ENCODE data around the gene THAP6.
A peak's percentile ranks its signal among the peaks of the same experiment; 100 is the strongest.
"Not testable (repeated sequence)": the region's sequence is repeated elsewhere in the genome, so short reads cannot be mapped to it uniquely, and the experiment has no call there.

Gene THAP6

GRCh38 chr4:75505630-75506029 lies 8.6 kb upstream of the THAP6 start:
- DNase-seq (ENCODE audit: low read depth) = no peak
- H3K4me3 ChIP-seq (ENCODE audit: low read depth, low read length) = no peak overlapping the region
- no peak for TF ChIP-seq CTCF (conservative IDR thresholded peaks at IDR 0.05; ENCODE audit: low read depth, low read length)

DNA sequence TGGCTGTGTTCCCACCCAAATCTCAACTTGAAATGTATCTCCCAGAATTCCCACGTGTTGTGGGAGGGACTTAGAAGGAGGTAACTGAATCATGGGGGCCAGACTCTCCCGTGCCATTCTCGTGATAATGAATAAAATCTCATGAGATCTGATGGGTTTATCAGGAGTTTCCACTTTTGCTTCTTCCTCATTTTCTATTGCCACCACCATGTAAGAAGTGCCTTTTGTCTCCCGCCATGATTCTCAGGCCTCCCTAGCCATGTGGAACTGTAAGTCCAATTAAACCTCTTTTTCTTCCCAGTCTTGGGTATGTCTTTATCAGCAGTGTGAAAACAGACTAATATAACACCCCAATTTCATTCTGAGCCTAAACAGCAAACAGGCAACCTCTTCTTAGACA lies 4.7 kb upstream of the THAP6 start:
- DNase-seq (ENCODE audit: low read depth); H3K4me3 ChIP-seq (ENCODE audit: low read depth, low read length): not testable (repeated sequence)

- H3K4me3 ChIP-seq (ENCODE audit: low read depth, low read length) = no peak overlapping the region
- DNase-seq (ENCODE audit: low read depth) = no peak
- no peak for TF ChIP-seq CTCF (conservative IDR thresholded peaks at IDR 0.05; ENCODE audit: low read depth, low read length)
Observed at GRCh38 chr4:75511841-75512240, 2.4 kb upstream of the THAP6 start.

GRCh38 chr4:75512386-75513211 lies 1.7 kb upstream of the THAP6 start:
- DNase-seq (ENCODE audit: low read depth) = peak; percentile 53

DNA sequence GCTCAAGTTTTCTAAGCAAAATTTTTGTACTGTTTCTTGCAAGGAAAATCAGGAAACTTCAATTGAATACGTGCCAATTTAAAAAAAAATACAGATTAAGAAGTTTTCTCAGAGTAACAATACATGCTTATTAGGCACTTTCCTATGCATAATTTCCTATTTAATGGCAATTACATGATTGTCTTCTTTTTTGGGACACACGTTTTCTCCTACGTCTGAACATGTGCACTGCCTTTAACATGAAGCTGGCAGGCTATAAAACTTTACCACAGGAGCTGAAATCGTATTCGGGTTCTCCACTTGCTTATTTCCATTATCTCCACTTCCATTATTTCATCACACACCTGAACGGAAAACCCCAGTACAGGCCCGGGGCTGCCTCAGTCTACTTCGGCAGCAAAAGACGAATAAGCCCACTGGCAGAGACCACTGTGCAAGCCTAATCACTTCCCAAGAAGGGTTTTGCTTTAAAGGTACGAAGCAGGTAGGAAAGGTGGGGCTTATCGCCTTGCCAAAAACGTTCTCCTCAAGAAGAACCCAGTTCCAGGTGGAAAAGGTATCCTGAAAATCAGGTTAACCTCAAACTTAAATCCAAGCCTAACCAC lies 645 bp upstream of the THAP6 start:
- peak; percentile 20 for DNase-seq (ENCODE audit: low read depth)
- H3K4me3 ChIP-seq (ENCODE audit: low read depth, low read length) = peak overlapping the region; percentile 89
- no peak for TF ChIP-seq CTCF (conservative IDR thresholded peaks at IDR 0.05; ENCODE audit: low read depth, low read length)

More at GRCh38 chr4:75512386-75513211, 1.7 kb upstream of the THAP6 start:
- no peak for TF ChIP-seq CTCF (conservative IDR thresholded peaks at IDR 0.05; ENCODE audit: low read depth, low read length)
- H3K4me3 ChIP-seq (ENCODE audit: low read depth, low read length) = peak overlapping the region; percentile 89

GRCh38 chr4:75514949-75515612 lies 808 bp downstream of the THAP6 start:
- TF ChIP-seq CTCF (conservative IDR thresholded peaks at IDR 0.05; ENCODE audit: low read depth, low read length) = no peak
- no peak for DNase-seq (ENCODE audit: low read depth)
- H3K4me3 ChIP-seq (ENCODE audit: low read depth, low read length) = peak overlapping the region; percentile 89

GRCh38 chr4:75516144-75516543 lies 1.9 kb downstream of the THAP6 start:
- H3K4me3 ChIP-seq (ENCODE audit: low read depth, low read length) = no peak overlapping the region
- DNase-seq (ENCODE audit: low read depth) = no peak
- no peak for TF ChIP-seq CTCF (conservative IDR thresholded peaks at IDR 0.05; ENCODE audit: low read depth, low read length)

DNA sequence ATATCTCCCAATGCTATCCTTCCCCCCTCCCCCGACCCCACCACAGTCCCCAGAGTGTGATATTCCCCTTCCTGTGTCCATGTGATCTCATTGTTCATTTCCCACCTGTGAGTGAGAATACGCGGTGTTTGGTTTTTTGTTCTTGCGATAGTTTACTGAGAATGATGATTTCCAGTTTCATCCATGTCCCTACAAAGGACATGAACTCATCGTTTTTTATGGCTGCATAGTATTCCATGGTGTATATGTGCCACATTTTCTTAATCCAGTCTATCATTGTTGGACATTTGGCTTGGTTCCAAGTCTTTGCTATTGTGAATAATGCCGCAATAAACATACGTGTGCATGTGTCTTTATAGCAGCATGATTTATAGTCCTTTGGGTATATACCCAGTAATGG lies 5.2 kb downstream of the THAP6 start:
- H3K4me3 ChIP-seq (ENCODE audit: low read depth, low read length); DNase-seq (ENCODE audit: low read depth): not testable (repeated sequence)
